ENCODE results near the gene TIMM10.

The TIMM10 gene

GRCh38 chr11:57508341-57509170 lies 22.0 kb downstream of the TIMM10 start:
- H3K4me3 Mint-ChIP-seq = no peak overlapping the region
- peak overlapping the region in 1 of 2 donors; percentile 75 for H3K27ac Mint-ChIP-seq
- no peaks in the 10 kb centered on the region for H3K27me3 Mint-ChIP-seq
- H3K9me3 Mint-ChIP-seq = no peaks in the 10 kb centered on the region
- H3K36me3 Mint-ChIP-seq (ENCODE audit: insufficient read depth) = peaks cover 4% of the 10 kb centered on the region
- ATAC-seq (replicated peaks) (no peak), DNase-seq (no peak)
- peaks cover 12 to 17% of the 10 kb centered on the region in 2 donors for H3K4me1 Mint-ChIP-seq (ENCODE audit: low read depth in 2 of 2)

- H3K4me1 Mint-ChIP-seq (ENCODE audit: low read depth in 2 of 2) = peaks cover 2 to 3% of the 10 kb centered on the region in 2 donors
- H3K27ac Mint-ChIP-seq = no peak overlapping the region
- ATAC-seq (replicated peaks) (no peak), DNase-seq (no peak)
- H3K4me3 Mint-ChIP-seq = no peak overlapping the region
- no peaks in the 10 kb centered on the region for H3K27me3 Mint-ChIP-seq
- H3K36me3 Mint-ChIP-seq (ENCODE audit: insufficient read depth) = peaks cover 4% of the 10 kb centered on the region
- H3K9me3 Mint-ChIP-seq = no peaks in the 10 kb centered on the region
Measured at GRCh38 chr11:57506522-57506921, 24.0 kb downstream of the TIMM10 start.

- no peak for DNase-seq
- no peak overlapping the region for H3K27ac Mint-ChIP-seq
- H3K4me3 Mint-ChIP-seq = no peak overlapping the region
- ATAC-seq (replicated peaks) = no peak
- peaks cover 0 to 2% of the 10 kb centered on the region in 2 donors for H3K4me1 Mint-ChIP-seq (ENCODE audit: low read depth in 2 of 2)
- H3K9me3 Mint-ChIP-seq = no peaks in the 10 kb centered on the region
- peaks cover 6% of the 10 kb centered on the region for H3K36me3 Mint-ChIP-seq (ENCODE audit: insufficient read depth)
- H3K27me3 Mint-ChIP-seq = no peaks in the 10 kb centered on the region
Measured at GRCh38 chr11:57504511-57504910, 26.0 kb downstream of the TIMM10 start.

- ATAC-seq (replicated peaks) (no peak), DNase-seq (no peak)
- Mint-ChIP-seq H3K27ac (no peak overlapping the region), H3K27me3 (no peaks in the 10 kb centered on the region), H3K4me3 (no peak overlapping the region), H3K36me3 (ENCODE audit: insufficient read depth) (peaks cover 9% of the 10 kb centered on the region), H3K4me1 (ENCODE audit: low read depth in 2 of 2) (no peaks in the 10 kb centered on the region), H3K9me3 (no peaks in the 10 kb centered on the region)
Measured at GRCh38 chr11:57502870-57503269, 27.7 kb downstream of the TIMM10 start.

- no peak for ATAC-seq (replicated peaks)
- Mint-ChIP-seq H3K4me1 (ENCODE audit: low read depth in 2 of 2) (no peaks in the 10 kb centered on the region), H3K36me3 (ENCODE audit: insufficient read depth) (peaks cover 9% of the 10 kb centered on the region), H3K9me3 (no peaks in the 10 kb centered on the region), H3K4me3 (no peak overlapping the region), H3K27ac (no peak overlapping the region), H3K27me3 (no peaks in the 10 kb centered on the region)
- DNase-seq = no peak
Measured at GRCh38 chr11:57502376-57502775, 28.2 kb downstream of the TIMM10 start.

- ATAC-seq (replicated peaks) (no peak), DNase-seq (no peak)
- Mint-ChIP-seq H3K36me3 (ENCODE audit: insufficient read depth) (peaks cover 7% of the 10 kb centered on the region), H3K4me1 (ENCODE audit: low read depth in 2 of 2) (no peaks in the 10 kb centered on the region), H3K27ac (no peak overlapping the region), H3K4me3 (no peak overlapping the region), H3K9me3 (no peaks in the 10 kb centered on the region), H3K27me3 (no peaks in the 10 kb centered on the region)
Measured at GRCh38 chr11:57501953-57502352, 28.6 kb downstream of the TIMM10 start.

- Mint-ChIP-seq H3K9me3 (no peaks in the 10 kb centered on the region), H3K4me1 (ENCODE audit: low read depth in 2 of 2) (no peaks in the 10 kb centered on the region), H3K27me3 (no peaks in the 10 kb centered on the region), H3K27ac (no peak overlapping the region), H3K36me3 (ENCODE audit: insufficient read depth) (peaks cover 6% of the 10 kb centered on the region), H3K4me3 (no peak overlapping the region)
- no peak for ATAC-seq (replicated peaks)
- no peak for DNase-seq
Measured at GRCh38 chr11:57500926-57501325, 29.6 kb downstream of the TIMM10 start.

- no peaks in the 10 kb centered on the region for H3K9me3 Mint-ChIP-seq
- H3K36me3 Mint-ChIP-seq (ENCODE audit: insufficient read depth) = peaks cover 6% of the 10 kb centered on the region
- DNase-seq (no peak), ATAC-seq (replicated peaks) (no peak)
- peak overlapping the region in 1 of 2 donors; percentile 26 for H3K27ac Mint-ChIP-seq
- no peaks in the 10 kb centered on the region for H3K27me3 Mint-ChIP-seq
- no peaks in the 10 kb centered on the region for H3K4me1 Mint-ChIP-seq (ENCODE audit: low read depth in 2 of 2)
- H3K4me3 Mint-ChIP-seq = no peak overlapping the region
Measured at GRCh38 chr11:57500515-57500914, 30.0 kb downstream of the TIMM10 start.

GRCh38 chr11:57499983-57500461 lies 30.5 kb downstream of the TIMM10 start:
- peak overlapping the region in 1 of 2 donors; percentile 26 for H3K27ac Mint-ChIP-seq
- no peak overlapping the region for H3K4me3 Mint-ChIP-seq
- ATAC-seq (replicated peaks) = no peak

GRCh38 chr11:57499413-57499982 lies 31.1 kb downstream of the TIMM10 start:
- Mint-ChIP-seq H3K9me3 (no peaks in the 10 kb centered on the region), H3K36me3 (ENCODE audit: insufficient read depth) (peaks cover 6% of the 10 kb centered on the region), H3K27ac (no peak overlapping the region), H3K27me3 (no peaks in the 10 kb centered on the region), H3K4me3 (no peak overlapping the region), H3K4me1 (ENCODE audit: low read depth in 2 of 2) (no peaks in the 10 kb centered on the region)
- no peak for DNase-seq
- no peak for ATAC-seq (replicated peaks)

More at GRCh38 chr11:57499983-57500461, 30.5 kb downstream of the TIMM10 start:
- Mint-ChIP-seq H3K9me3 (no peaks in the 10 kb centered on the region), H3K4me1 (ENCODE audit: low read depth in 2 of 2) (no peaks in the 10 kb centered on the region), H3K27me3 (no peaks in the 10 kb centered on the region), H3K36me3 (ENCODE audit: insufficient read depth) (peaks cover 6% of the 10 kb centered on the region)
- DNase-seq = no peak

GRCh38 chr11:57498540-57498939 lies 32.0 kb downstream of the TIMM10 start:
- H3K36me3 Mint-ChIP-seq (ENCODE audit: insufficient read depth) = peaks cover 11% of the 10 kb centered on the region
- no peaks in the 10 kb centered on the region for H3K9me3 Mint-ChIP-seq
- DNase-seq (no peak), ATAC-seq (replicated peaks) (no peak)
- no peak overlapping the region for H3K4me3 Mint-ChIP-seq
- H3K27ac Mint-ChIP-seq = no peak overlapping the region
- peaks cover 0 to 4% of the 10 kb centered on the region in 2 donors for H3K4me1 Mint-ChIP-seq (ENCODE audit: low read depth in 2 of 2)
- no peaks in the 10 kb centered on the region for H3K27me3 Mint-ChIP-seq

- Mint-ChIP-seq H3K27me3 (no peaks in the 10 kb centered on the region), H3K9me3 (no peaks in the 10 kb centered on the region), H3K4me3 (no peak overlapping the region), H3K36me3 (ENCODE audit: insufficient read depth) (peaks cover 11% of the 10 kb centered on the region), H3K4me1 (ENCODE audit: low read depth in 2 of 2) (peaks cover 0 to 4% of the 10 kb centered on the region in 2 donors), H3K27ac (no peak overlapping the region)
- DNase-seq = no peak
- ATAC-seq (replicated peaks) = no peak
Measured at GRCh38 chr11:57497303-57498247, 33.0 kb downstream of the TIMM10 start.

GRCh38 chr11:57496109-57496820 lies 34.3 kb downstream of the TIMM10 start:
- Mint-ChIP-seq H3K27ac (no peak overlapping the region), H3K27me3 (no peaks in the 10 kb centered on the region), H3K4me1 (ENCODE audit: low read depth in 2 of 2) (peaks cover 0 to 4% of the 10 kb centered on the region in 2 donors), H3K9me3 (no peaks in the 10 kb centered on the region), H3K36me3 (ENCODE audit: insufficient read depth) (peaks cover 11% of the 10 kb centered on the region), H3K4me3 (no peak overlapping the region)
- ATAC-seq (replicated peaks) = no peak
- no peak for DNase-seq
